GM12878 (cell line): ENCODE data around the gene SYNM. TPM values are rescaled to one million over a fixed set of nuclear protein-coding genes. Genes with fewer than 3 reads are reported as not detected.

Experiments used
- DPF2 ChIP-seq: fragments of 450-650 bp; IDR thresholded peaks from 2 replicates; pipeline ENCODE4 v1.6.1; 2017; ENCODE audit warnings: mild to moderate bottlenecking
- NR2C2 ChIP-seq: IDR thresholded peaks from 2 replicates; pipeline ENCODE4 v1.6.1; 2011; ENCODE audit warnings: borderline replicate concordance, low read depth; ENCODE audit not compliant: control insufficient read depth, insufficient read length
- POU2F2 ChIP-seq: IDR thresholded peaks from 3 replicates; pipeline ENCODE4 v1.6.1; 2011; ENCODE audit warnings: low read depth, mild to moderate bottlenecking, low read length, borderline replicate concordance
- RUNX3 ChIP-seq: IDR thresholded peaks from 2 replicates; pipeline ENCODE4 v1.6.1; 2012; ENCODE audit warnings: low read length, inconsistent platforms
- SMARCA5 ChIP-seq: fragments of 450-650 bp; IDR thresholded peaks from 2 replicates; pipeline ENCODE4 v1.6.1; 2017; ENCODE audit warnings: mild to moderate bottlenecking
- SREBF1 ChIP-seq: IDR thresholded peaks from 2 replicates; pipeline ENCODE4 v1.6.1; 2012; ENCODE audit warnings: mild to moderate bottlenecking, low read length
- polyA plus RNA-seq, 11 experiments: library from polyadenylated mRNA; depleted of rRNA in 4 of 11; unstranded in 6 of 11; stranded (reverse) in 5 of 11; fragments of >200 nt; fragmentation: Nextera tagmentation in 4 of 11; fragmentation: Illumina TruSeq in 1 of 11; extraction: Ambion mirVana in 4 of 11; extraction: Trizol in 1 of 11; gene quantifications; 1 replicate in 1 of 11; 2 replicates in 10 of 11; pipeline versions ENCODE4 v1.2.1 to v1.2.3, GENCODE V29; 2011 to 2016; ENCODE audit warnings: inconsistent platforms in 2 of 11, missing spikeins in 2 of 11, low read depth in 1 of 11
- total RNA-seq, 4 experiments: library from RNA; depleted of rRNA in 3 of 4; stranded (reverse); fragments of >200 nt in 3 of 4; fragmentation: Illumina TruSeq in 1 of 4; extraction: Trizol in 1 of 4; gene quantifications; 2 replicates each; pipeline versions ENCODE4 v1.2.1 to v1.2.3, GENCODE V29; 2013 to 2021
- TF ChIP-seq, protein P1 (sequence below): fragments of 450-650 bp; IDR thresholded peaks from 2 replicates; pipeline ENCODE4 v1.6.1; 2017; ENCODE audit warnings: mild to moderate bottlenecking
- TF ChIP-seq, protein P2 (sequence below): fragments of 450-650 bp; IDR thresholded peaks from 2 replicates; pipeline ENCODE4 v1.6.1; 2017; ENCODE audit warnings: mild to moderate bottlenecking, moderate library complexity

Gene SYNM
- total and polyA plus RNA-seq, 10 of the 15 experiments (the other 5 are each of a cell fraction or from before 2014, with no cell fraction given): 0.05 to 1.1 (median 0.89) TPM; not detected in 1

DNA sequence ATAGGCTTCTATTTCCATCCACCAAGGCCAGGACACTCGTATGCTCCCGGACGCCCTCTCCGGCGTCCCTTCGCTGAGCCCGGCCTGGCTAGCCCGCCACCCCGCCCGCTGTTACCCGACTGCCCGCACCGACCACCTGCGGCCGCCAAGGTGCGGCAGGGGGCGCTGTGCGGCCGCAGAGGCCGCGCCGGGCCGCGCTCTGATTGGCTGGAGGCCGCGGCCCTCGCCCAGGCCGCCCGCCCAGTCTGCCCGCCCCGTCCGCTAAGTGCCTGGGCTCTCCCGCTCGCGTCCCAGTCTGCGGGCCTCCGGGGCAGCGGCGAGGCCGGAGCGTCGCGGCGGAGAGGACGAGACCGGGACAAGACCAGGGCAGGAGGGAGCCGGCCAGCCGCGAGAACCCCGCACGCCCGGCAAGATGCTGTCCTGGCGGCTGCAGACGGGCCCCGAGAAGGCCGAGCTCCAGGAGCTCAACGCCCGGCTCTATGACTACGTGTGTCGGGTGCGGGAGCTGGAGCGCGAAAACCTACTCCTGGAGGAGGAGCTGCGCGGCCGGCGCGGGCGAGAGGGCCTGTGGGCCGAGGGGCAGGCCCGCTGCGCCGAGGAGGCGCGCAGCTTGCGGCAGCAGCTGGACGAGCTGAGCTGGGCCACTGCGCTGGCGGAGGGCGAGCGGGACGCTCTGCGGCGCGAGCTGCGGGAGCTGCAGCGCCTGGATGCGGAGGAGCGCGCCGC, at the start of gene SYNM (continued):
- TF ChIP-seq POU2F2 (no peak), SMARCA5 (0 out of 2 replicates have a peak, but pooled peaks have one; percentile 34), NR2C2 (no peak), RUNX3 (peak; percentile 60), SREBF1 (no peak), DPF2 (0 out of 2 replicates have a peak, but pooled peaks have one; percentile 22)
- TF ChIP-seq, protein P1, sequence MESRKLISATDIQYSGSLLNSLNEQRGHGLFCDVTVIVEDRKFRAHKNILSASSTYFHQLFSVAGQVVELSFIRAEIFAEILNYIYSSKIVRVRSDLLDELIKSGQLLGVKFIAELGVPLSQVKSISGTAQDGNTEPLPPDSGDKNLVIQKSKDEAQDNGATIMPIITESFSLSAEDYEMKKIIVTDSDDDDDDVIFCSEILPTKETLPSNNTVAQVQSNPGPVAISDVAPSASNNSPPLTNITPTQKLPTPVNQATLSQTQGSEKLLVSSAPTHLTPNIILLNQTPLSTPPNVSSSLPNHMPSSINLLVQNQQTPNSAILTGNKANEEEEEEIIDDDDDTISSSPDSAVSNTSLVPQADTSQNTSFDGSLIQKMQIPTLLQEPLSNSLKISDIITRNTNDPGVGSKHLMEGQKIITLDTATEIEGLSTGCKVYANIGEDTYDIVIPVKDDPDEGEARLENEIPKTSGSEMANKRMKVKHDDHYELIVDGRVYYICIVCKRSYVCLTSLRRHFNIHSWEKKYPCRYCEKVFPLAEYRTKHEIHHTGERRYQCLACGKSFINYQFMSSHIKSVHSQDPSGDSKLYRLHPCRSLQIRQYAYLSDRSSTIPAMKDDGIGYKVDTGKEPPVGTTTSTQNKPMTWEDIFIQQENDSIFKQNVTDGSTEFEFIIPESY: no peak
- TF ChIP-seq, protein P2, sequence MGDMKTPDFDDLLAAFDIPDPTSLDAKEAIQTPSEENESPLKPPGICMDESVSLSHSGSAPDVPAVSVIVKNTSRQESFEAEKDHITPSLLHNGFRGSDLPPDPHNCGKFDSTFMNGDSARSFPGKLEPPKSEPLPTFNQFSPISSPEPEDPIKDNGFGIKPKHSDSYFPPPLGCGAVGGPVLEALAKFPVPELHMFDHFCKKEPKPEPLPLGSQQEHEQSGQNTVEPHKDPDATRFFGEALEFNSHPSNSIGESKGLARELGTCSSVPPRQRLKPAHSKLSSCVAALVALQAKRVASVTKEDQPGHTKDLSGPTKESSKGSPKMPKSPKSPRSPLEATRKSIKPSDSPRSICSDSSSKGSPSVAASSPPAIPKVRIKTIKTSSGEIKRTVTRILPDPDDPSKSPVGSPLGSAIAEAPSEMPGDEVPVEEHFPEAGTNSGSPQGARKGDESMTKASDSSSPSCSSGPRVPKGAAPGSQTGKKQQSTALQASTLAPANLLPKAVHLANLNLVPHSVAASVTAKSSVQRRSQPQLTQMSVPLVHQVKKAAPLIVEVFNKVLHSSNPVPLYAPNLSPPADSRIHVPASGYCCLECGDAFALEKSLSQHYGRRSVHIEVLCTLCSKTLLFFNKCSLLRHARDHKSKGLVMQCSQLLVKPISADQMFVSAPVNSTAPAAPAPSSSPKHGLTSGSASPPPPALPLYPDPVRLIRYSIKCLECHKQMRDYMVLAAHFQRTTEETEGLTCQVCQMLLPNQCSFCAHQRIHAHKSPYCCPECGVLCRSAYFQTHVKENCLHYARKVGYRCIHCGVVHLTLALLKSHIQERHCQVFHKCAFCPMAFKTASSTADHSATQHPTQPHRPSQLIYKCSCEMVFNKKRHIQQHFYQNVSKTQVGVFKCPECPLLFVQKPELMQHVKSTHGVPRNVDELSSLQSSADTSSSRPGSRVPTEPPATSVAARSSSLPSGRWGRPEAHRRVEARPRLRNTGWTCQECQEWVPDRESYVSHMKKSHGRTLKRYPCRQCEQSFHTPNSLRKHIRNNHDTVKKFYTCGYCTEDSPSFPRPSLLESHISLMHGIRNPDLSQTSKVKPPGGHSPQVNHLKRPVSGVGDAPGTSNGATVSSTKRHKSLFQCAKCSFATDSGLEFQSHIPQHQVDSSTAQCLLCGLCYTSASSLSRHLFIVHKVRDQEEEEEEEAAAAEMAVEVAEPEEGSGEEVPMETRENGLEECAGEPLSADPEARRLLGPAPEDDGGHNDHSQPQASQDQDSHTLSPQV: peak; percentile 20; the same call in 1 of the 2 replicates
